ENCODE measurements around the gene TMC3.

TMC3 gene

GRCh38 chr15:81388436-81388770 lies 14.4 kb upstream of the TMC3 start:
- H3K27me3 ChIP-seq (ENCODE audit: insufficient read depth, low read depth) = no peaks in the 10 kb centered on the region
- TF ChIP-seq, protein P1, sequence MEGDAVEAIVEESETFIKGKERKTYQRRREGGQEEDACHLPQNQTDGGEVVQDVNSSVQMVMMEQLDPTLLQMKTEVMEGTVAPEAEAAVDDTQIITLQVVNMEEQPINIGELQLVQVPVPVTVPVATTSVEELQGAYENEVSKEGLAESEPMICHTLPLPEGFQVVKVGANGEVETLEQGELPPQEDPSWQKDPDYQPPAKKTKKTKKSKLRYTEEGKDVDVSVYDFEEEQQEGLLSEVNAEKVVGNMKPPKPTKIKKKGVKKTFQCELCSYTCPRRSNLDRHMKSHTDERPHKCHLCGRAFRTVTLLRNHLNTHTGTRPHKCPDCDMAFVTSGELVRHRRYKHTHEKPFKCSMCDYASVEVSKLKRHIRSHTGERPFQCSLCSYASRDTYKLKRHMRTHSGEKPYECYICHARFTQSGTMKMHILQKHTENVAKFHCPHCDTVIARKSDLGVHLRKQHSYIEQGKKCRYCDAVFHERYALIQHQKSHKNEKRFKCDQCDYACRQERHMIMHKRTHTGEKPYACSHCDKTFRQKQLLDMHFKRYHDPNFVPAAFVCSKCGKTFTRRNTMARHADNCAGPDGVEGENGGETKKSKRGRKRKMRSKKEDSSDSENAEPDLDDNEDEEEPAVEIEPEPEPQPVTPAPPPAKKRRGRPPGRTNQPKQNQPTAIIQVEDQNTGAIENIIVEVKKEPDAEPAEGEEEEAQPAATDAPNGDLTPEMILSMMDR (conservative IDR thresholded peaks at IDR 0.05; ENCODE audit: low read depth, low read length) = no peak
- no peaks in the 10 kb centered on the region for H3K79me2 ChIP-seq (ENCODE audit: insufficient read depth, low read depth)
- H3K27ac ChIP-seq = no peak overlapping the region
- no peaks in the 10 kb centered on the region for H3K36me3 ChIP-seq (ENCODE audit: insufficient read depth)
- no peak overlapping the region for H3K4me3 ChIP-seq (IDR thresholded peaks at IDR 0.05; ENCODE audit: insufficient read depth, low read depth, low read length)
- no peak overlapping the region for H3K4me2 ChIP-seq
- H3K9ac ChIP-seq = no peak overlapping the region
- H2AFZ ChIP-seq (ENCODE audit: low read depth) = no peak overlapping the region
- H4K20me1 ChIP-seq (ENCODE audit: insufficient read depth) = no peaks in the 10 kb centered on the region
- H3K4me1 ChIP-seq (ENCODE audit: low read depth, poor library complexity, severe bottlenecking) = no peaks in the 10 kb centered on the region

DNA sequence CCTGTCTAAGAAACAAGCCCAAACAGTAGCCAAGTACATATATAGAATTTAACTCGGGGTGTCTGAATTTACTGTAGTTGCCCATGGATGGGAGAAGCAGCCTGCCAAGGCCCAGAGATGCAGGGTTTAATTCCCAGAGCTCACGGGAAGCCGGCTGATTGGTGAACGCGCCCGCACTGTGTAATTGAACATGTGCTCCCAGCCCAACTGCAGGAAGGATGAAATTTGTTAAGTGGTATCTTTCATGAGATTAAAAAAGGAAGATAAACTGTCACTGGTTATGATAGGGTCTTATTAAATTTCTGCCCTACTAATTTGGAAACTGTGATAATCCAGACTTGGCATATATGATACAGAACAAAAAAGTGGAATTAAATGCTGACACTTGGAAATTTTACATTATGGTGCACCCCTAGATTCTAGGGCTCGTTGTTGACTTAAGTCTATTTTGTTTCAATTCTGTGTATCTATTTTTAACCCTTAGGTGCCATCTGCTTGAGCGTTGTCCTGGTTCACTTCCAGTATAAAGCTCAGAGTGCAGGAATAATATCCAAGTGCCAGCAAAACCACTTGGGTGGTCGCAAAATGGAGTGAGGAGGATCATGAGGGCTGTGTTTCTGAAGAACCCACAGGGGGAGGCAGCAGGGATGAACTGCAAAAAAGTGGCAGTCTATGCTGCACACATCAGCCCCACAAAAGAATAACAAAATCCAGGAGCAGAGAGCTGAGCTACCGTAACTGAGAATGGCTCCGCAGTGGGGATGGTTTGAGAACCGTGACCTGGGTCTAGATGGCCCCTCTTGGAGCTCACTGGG lies 13.8 kb upstream of the TMC3 start:
- Histone ChIP-seq H3K4me1 (ENCODE audit: low read depth, poor library complexity, severe bottlenecking) (no peaks in the 10 kb centered on the region), H2AFZ (ENCODE audit: low read depth) (no peak overlapping the region), H3K4me3 (IDR thresholded peaks at IDR 0.05; ENCODE audit: insufficient read depth, low read depth, low read length) (no peak overlapping the region), H3K36me3 (ENCODE audit: insufficient read depth) (no peaks in the 10 kb centered on the region), H3K27me3 (ENCODE audit: insufficient read depth, low read depth) (no peaks in the 10 kb centered on the region), H3K9ac (no peak overlapping the region), H4K20me1 (ENCODE audit: insufficient read depth) (no peaks in the 10 kb centered on the region), H3K79me2 (ENCODE audit: insufficient read depth, low read depth) (no peaks in the 10 kb centered on the region), H3K4me2 (no peak overlapping the region), H3K27ac (no peak overlapping the region)
- TF ChIP-seq, protein P1 (conservative IDR thresholded peaks at IDR 0.05; ENCODE audit: low read depth, low read length) = no peak

DNA sequence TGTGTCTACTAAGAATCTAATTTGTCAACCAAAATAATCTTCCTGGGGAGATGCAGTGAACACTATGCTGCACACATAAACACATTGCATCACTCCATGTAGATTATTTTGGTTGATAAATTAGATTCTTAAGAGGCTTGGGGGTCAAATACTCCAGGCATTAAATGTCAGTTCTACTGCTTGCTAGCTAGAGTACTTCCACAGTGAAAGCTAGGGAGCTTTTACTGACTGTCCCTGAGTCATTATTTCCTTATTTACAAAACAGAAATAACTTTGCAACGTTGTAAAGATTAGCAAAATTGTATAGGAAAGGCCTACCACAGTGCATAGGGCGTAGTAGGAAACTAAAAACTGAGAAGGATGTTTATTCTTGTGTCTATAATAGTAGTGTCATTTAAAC lies 12.9 kb upstream of the TMC3 start:
- H3K4me2 ChIP-seq = no peak overlapping the region
- no peaks in the 10 kb centered on the region for H3K79me2 ChIP-seq (ENCODE audit: insufficient read depth, low read depth)
- no peak overlapping the region for H3K4me3 ChIP-seq (IDR thresholded peaks at IDR 0.05; ENCODE audit: insufficient read depth, low read depth, low read length)
- H3K27me3 ChIP-seq (ENCODE audit: insufficient read depth, low read depth) = no peaks in the 10 kb centered on the region
- H3K36me3 ChIP-seq (ENCODE audit: insufficient read depth) = no peaks in the 10 kb centered on the region
- no peaks in the 10 kb centered on the region for H4K20me1 ChIP-seq (ENCODE audit: insufficient read depth)
- no peak overlapping the region for H3K27ac ChIP-seq
- no peak overlapping the region for H2AFZ ChIP-seq (ENCODE audit: low read depth)
- no peak overlapping the region for H3K9ac ChIP-seq
- TF ChIP-seq, protein P1 (conservative IDR thresholded peaks at IDR 0.05; ENCODE audit: low read depth, low read length) = no peak
- H3K4me1 ChIP-seq (ENCODE audit: low read depth, poor library complexity, severe bottlenecking) = no peaks in the 10 kb centered on the region

- H3K36me3 ChIP-seq (ENCODE audit: insufficient read depth) = no peaks in the 10 kb centered on the region
- no peaks in the 10 kb centered on the region for H3K27me3 ChIP-seq (ENCODE audit: insufficient read depth, low read depth)
- H3K27ac ChIP-seq = no peak overlapping the region
- no peak overlapping the region for H3K9ac ChIP-seq
- H2AFZ ChIP-seq (ENCODE audit: low read depth) = no peak overlapping the region
- H3K4me1 ChIP-seq (ENCODE audit: low read depth, poor library complexity, severe bottlenecking) = no peaks in the 10 kb centered on the region
- no peaks in the 10 kb centered on the region for H3K79me2 ChIP-seq (ENCODE audit: insufficient read depth, low read depth)
- H3K4me3 ChIP-seq (IDR thresholded peaks at IDR 0.05; ENCODE audit: insufficient read depth, low read depth, low read length) = no peak overlapping the region
- no peaks in the 10 kb centered on the region for H4K20me1 ChIP-seq (ENCODE audit: insufficient read depth)
- no peak overlapping the region for H3K4me2 ChIP-seq
- TF ChIP-seq, protein P1 (conservative IDR thresholded peaks at IDR 0.05; ENCODE audit: low read depth, low read length) = no peak
These were observed 11.7 kb upstream of the TMC3 start for GRCh38 chr15:81385721-81386076.

Measured in KMS-11 (cell line).